Endothelial cell of umbilical vein (primary cell): ENCODE measurements around the gene SETD2. TPM values are rescaled to one million over a fixed set of nuclear protein-coding genes. Genes with fewer than 3 reads are reported as not detected.

ENCODE experiments used
- BruUV-seq: library from RNA; stranded (reverse); fragments of 400-500 nt; replicated peaks from 2 replicates; lab custom pipeline; 2021; lab: Mats Ljungman, UMichigan
- CTCF ChIA-PET: fragments of 300-600, 350-600 bp; sonication (Branson Sonifier 250); formaldehyde crosslinking; loops from one replicate; lab custom pipeline; 2021; ENCODE audit warnings: antibody characterized with exemption, inconsistent platforms; lab: Charles Lee
- POLR2A ChIA-PET: fragments of 300-600, 350-600 bp; sonication (Branson Sonifier 250); formaldehyde crosslinking; loops from one replicate; lab custom pipeline; 2021; ENCODE audit warnings: antibody characterized with exemption, inconsistent platforms; lab: Charles Lee
- DNase-seq: peaks from one replicate; pipeline ENCODE4 v3.0.0-alpha.2; 2011; ENCODE audit warnings: low read depth, low spot score
- FAIRE-seq: peaks from 2 replicates; lab custom pipeline; 2011; peaks lifted over from hg19 to GRCh38; lab: Jason Lieb, UNC
- H2AFZ ChIP-seq: 2 replicates; pipeline ENCODE4 v1.6.0; 2012; ENCODE audit warnings: low read depth, low read length, control low read depth, inconsistent platforms
- H3K27ac ChIP-seq: 2 replicates; pipeline ENCODE4 v1.5.1; 2011; ENCODE audit warnings: low read depth, mild to moderate bottlenecking, control low read depth, low read length, moderate library complexity; ENCODE audit not compliant: insufficient read depth
- H3K27me3 ChIP-seq, 2 experiments: 2 replicates each; pipeline versions ENCODE4 v1.6.0 to v1.6.1; 2011; ENCODE audit warnings: low read length in 2 of 2, mixed read lengths in 1 of 2; ENCODE audit not compliant: control insufficient read depth in 2 of 2, insufficient read depth in 2 of 2
- H3K36me3 ChIP-seq, 2 experiments: 2 replicates in 1 of 2; 3 replicates in 1 of 2; pipeline ENCODE4 v1.5.1; 2011; ENCODE audit warnings: low read length in 2 of 2, mild to moderate bottlenecking in 1 of 2, moderate library complexity in 1 of 2; ENCODE audit not compliant: control insufficient read depth in 2 of 2, insufficient read depth in 2 of 2; ENCODE audit errors: extremely low read depth in 1 of 2
- H3K4me1 ChIP-seq: 3 replicates; pipeline ENCODE4 v1.5.1; 2011; ENCODE audit warnings: mild to moderate bottlenecking, low read length; ENCODE audit not compliant: control insufficient read depth, insufficient read depth; ENCODE audit errors: extremely low read depth
- H3K4me2 ChIP-seq: 2 replicates; pipeline ENCODE4 v1.6.1; 2011; ENCODE audit warnings: low read length, control low read depth, mixed read lengths; ENCODE audit not compliant: insufficient read depth
- H3K4me3 ChIP-seq, 3 experiments: fragments of 200-600 bp in 1 of 3; sonication (generic), shearing (Covaris generic) in 1 of 3; replicated peaks in 1 of 3; 2 replicates each; pipeline ENCODE4 v1.5.1; 2011 to 2016; ENCODE audit warnings: control low read depth in 3 of 3, low read length in 3 of 3, mild to moderate bottlenecking in 2 of 3, inconsistent platforms in 1 of 3, low read depth in 1 of 3, moderate library complexity in 1 of 3; ENCODE audit not compliant: insufficient read depth in 1 of 3
- H3K79me2 ChIP-seq: 2 replicates; pipeline ENCODE4 v1.6.0; 2012; ENCODE audit warnings: low read length, inconsistent platforms; ENCODE audit not compliant: control insufficient read depth, insufficient read depth
- H3K9ac ChIP-seq: replicated peaks from 2 replicates; pipeline ENCODE3; 2011; ENCODE audit warnings: low read length, control low read depth; ENCODE audit not compliant: insufficient read depth; ENCODE audit errors: extremely low read depth
- H3K9me1 ChIP-seq: replicated peaks from 3 replicates; pipeline ENCODE4 v1.6.0; 2011; ENCODE audit warnings: mild to moderate bottlenecking, low read length; ENCODE audit not compliant: control insufficient read depth, insufficient read depth; ENCODE audit errors: extremely low read depth
- H3K9me3 ChIP-seq: replicated peaks from 2 replicates; pipeline ENCODE4 v1.5.1; 2012; ENCODE audit warnings: low read length, inconsistent platforms; ENCODE audit not compliant: control insufficient read depth, insufficient read depth
- H4K20me1 ChIP-seq: replicated peaks from 2 replicates; pipeline ENCODE3; 2011; ENCODE audit warnings: mild to moderate bottlenecking, low read length; ENCODE audit not compliant: control insufficient read depth, insufficient read depth; ENCODE audit errors: extremely low read depth
- EZH2 ChIP-seq: IDR thresholded peaks from 2 replicates; pipeline ENCODE4 v1.6.1; 2012; ENCODE audit warnings: borderline replicate concordance, low read depth, mild to moderate bottlenecking, moderate library complexity, low read length, inconsistent platforms; ENCODE audit not compliant: severe bottlenecking
- FOS ChIP-seq: IDR thresholded peaks from 2 replicates; pipeline ENCODE4 v1.6.1; 2011; ENCODE audit warnings: mild to moderate bottlenecking, low read length, moderate library complexity, borderline replicate concordance; ENCODE audit not compliant: insufficient read depth
- GATA2 ChIP-seq: IDR thresholded peaks from 2 replicates; pipeline ENCODE4 v1.7.0; 2011; ENCODE audit warnings: low read depth, mild to moderate bottlenecking, moderate library complexity, mixed read lengths, low read length; ENCODE audit not compliant: insufficient read length, insufficient read depth
- JUN ChIP-seq: IDR thresholded peaks from 2 replicates; pipeline ENCODE4 v1.6.1; 2011; ENCODE audit warnings: borderline replicate concordance, low read depth; ENCODE audit not compliant: insufficient read length, insufficient read depth
- MYC ChIP-seq: IDR thresholded peaks from one replicate; pipeline ENCODE4 v1.6.1; 2011; ENCODE audit warnings: mild to moderate bottlenecking, low read depth, low read length
- POLR2A ChIP-seq: IDR thresholded peaks from 2 replicates; pipeline ENCODE4 v1.6.1; 2012; ENCODE audit warnings: low read depth, mild to moderate bottlenecking, control low read depth, low read length
- POLR2AphosphoS5 ChIP-seq: IDR thresholded peaks from 2 replicates; pipeline ENCODE4 v1.6.1; 2012; ENCODE audit warnings: low read depth, mild to moderate bottlenecking, control low read depth, low read length, moderate library complexity; ENCODE audit not compliant: insufficient read depth
- dilution Hi-C: fragments of 300-500 bp; cut with MboI; formaldehyde crosslinking; loops from one replicate; pipeline ENCODE4 v1.15.0; 2019; ENCODE audit warnings: low sequenced_read_pairs; ENCODE audit not compliant: extremely low pct_ligation_motif_present
- intact Hi-C: fragments of 100-400 bp; cut with micrococcal nuclease; formaldehyde crosslinking; loops from one replicate; pipeline ENCODE4 v1.10.0; 2022
- polyA plus RNA-seq, 4 experiments: library from polyadenylated mRNA; depleted of rRNA in 3 of 4; stranded (reverse) in 3 of 4; unstranded in 1 of 4; fragments of >200 nt; gene quantifications; 2 replicates each; pipeline versions ENCODE4 v1.2.1 to v1.2.3, GENCODE V29; 2011 to 2012; ENCODE audit warnings: missing spikeins in 1 of 4
- total RNA-seq: library from RNA; stranded (reverse); gene quantifications from 2 replicates; pipeline ENCODE4 v1.2.3, GENCODE V29; 2021
- TF ChIP-seq, protein P1 (sequence below): IDR thresholded peaks from 2 replicates; pipeline ENCODE4 v1.6.1; 2011; ENCODE audit not compliant: insufficient read depth, insufficient read length

Gene SETD2
- total and polyA plus RNA-seq, 2 donors (not counting 3 experiments of a cell fraction or from before 2014, with no cell fraction given), result 13.7 to 41.4 TPM

DNA sequence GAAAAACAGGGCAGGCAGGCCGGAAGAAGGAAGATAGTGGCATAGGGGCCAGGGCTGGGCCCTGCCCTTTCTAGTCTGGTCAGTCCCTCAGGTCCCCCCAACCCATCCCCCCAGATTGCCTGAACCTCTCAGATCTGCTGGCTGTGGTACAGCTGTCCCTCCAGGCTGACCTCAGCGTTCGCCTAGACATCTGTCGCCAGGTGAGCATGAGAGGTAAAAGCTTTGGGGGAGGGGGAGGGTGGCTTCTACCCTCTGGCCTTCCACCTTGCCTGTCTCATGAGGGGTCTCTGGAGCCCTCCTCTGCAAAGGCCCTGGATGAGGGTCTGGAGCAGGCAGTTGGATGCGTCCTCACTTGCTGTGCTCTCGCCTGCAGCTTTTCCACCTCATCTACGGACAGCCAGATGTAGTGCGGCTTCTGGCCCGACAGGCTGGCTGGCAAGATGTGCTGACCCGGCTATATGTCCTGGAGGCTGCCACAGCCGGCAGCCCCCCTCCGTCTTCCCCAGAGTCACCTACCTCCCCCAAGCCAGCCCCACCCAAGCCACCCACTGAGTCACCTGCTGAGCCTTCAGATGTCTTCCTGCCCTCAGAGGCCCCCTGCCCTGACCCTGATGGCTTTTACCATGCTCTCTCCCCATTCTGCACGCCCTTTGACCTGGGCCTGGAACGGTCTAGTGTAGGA is 164.3 kb downstream of the SETD2 start:
- ChIA-PET POLR2A (no interaction called here), CTCF (interaction anchor here (1.0 to 4.8 kb wide), 4 partner anchors 18 to 76 kb away, joined by 3 to 50 read pairs (median 4); partner anchors contain the start of gene CCDC12)
- no peak for FAIRE-seq

DNA sequence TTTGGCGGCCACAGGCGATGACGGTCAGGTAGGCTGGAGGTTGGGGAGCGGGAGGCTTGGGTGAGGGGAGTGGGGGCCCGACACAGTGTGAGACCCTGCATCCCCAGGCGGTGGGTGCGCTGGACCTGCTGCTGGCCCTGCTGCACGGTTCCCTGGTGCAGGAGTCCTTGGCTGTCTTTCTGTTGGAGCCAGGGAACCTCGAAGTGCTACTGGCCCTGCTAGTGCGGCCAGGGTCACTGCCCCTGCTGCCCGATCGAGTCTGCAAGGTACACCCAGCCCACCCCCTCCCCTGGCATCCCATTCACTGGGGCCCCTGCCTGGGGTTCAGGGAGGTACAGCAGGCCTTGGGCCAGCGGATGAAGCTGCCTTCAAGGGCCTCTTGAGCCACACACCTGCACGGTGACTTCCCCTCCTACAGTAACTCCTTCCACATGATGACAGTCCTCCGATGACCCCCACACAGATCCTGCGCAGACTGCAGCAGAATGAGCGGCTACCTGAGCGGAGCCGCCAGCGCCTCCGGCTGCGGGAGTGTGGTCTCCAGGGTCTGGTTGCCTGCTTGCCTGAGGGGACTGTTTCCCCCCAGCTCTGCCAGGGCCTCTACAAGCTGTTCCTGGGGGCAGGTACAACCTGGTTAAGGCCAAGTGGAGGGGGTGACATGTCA is 164.9 kb downstream of the SETD2 start:
- CTCF ChIA-PET, result interaction anchor here (0.9 to 4.8 kb wide), 6 partner anchors 18 to 79 kb away, joined by 3 to 50 read pairs (median 4); partner anchors contain the start of gene CCDC12
- POLR2A ChIA-PET, result no interaction called here
- DNase-seq (no peak), FAIRE-seq (no peak)
- Histone ChIP-seq H3K9me3 (no peaks in the 10 kb centered on the region), H3K79me2 (no peaks in the 10 kb centered on the region), H3K27me3 (no peaks in the 10 kb centered on the region), H3K4me1 (no peaks in the 10 kb centered on the region), H2AFZ (no peak overlapping the region), H3K4me3 (no peak overlapping the region), H3K36me3 (peaks cover 2 to 37% of the 10 kb centered on the region in 2 experiments), H3K27ac (no peak overlapping the region), H3K4me2 (no peak overlapping the region), H4K20me1 (no peaks in the 10 kb centered on the region), H3K9ac (no peak overlapping the region), H3K9me1 (no peaks in the 10 kb centered on the region)
- dilution Hi-C loops (no loop called here), intact Hi-C loops (loop anchor here (1.0 to 10.0 kb wide), 3 partner anchors 76 to 294 kb away; partner anchors contain the start of gene TMIE)
- TSS peak; percentile 2 for BruUV-seq
- TF ChIP-seq FOS, result no peak
- no peak for TF ChIP-seq GATA2
- no peak for TF ChIP-seq MYC
- no peak for TF ChIP-seq JUN
- TF ChIP-seq, protein P1, sequence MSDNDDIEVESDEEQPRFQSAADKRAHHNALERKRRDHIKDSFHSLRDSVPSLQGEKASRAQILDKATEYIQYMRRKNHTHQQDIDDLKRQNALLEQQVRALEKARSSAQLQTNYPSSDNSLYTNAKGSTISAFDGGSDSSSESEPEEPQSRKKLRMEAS, result no peak
- TF ChIP-seq POLR2A, result no peak
- TF ChIP-seq EZH2, result no peak
- TF ChIP-seq POLR2AphosphoS5, result no peak

More for the DNA sequence above, 164.3 kb downstream of the SETD2 start:
- Histone ChIP-seq H3K79me2 (no peaks in the 10 kb centered on the region), H3K9me3 (no peaks in the 10 kb centered on the region), H3K4me2 (no peak overlapping the region), H3K4me3 (no peak overlapping the region), H3K9ac (no peak overlapping the region), H4K20me1 (no peaks in the 10 kb centered on the region), H2AFZ (no peak overlapping the region), H3K9me1 (no peaks in the 10 kb centered on the region), H3K27ac (no peak overlapping the region), H3K27me3 (no peaks in the 10 kb centered on the region), H3K4me1 (no peaks in the 10 kb centered on the region), H3K36me3 (peaks cover 2 to 42% of the 10 kb centered on the region in 2 experiments)
- intact Hi-C loops (loop anchor here (10.0 kb wide), 1 partner anchor 295 kb away; the partner anchor contains the start of gene TMIE), dilution Hi-C loops (no loop called here)
- no peak for TF ChIP-seq FOS
- TF ChIP-seq, protein P1, result no peak
- no peak for TF ChIP-seq POLR2AphosphoS5
- TF ChIP-seq MYC, result no peak
- no peak for TF ChIP-seq EZH2
- no TSS peak for BruUV-seq
- no peak for DNase-seq
